Ectodermal cell (in vitro differentiated cells): ENCODE measurements around the gene ITK. TPM values are rescaled to one million over a fixed set of nuclear protein-coding genes. Genes with fewer than 3 reads are reported as not detected.

ENCODE experiments used
- H3K27ac ChIP-seq: 2 replicates; pipeline ENCODE4 v1.7.0; 2013; ENCODE audit warnings: mild to moderate bottlenecking, low read depth, low read length; ENCODE audit not compliant: insufficient read depth, poor library complexity, severe bottlenecking
- H3K27me3 ChIP-seq: 2 replicates; pipeline ENCODE4 v1.7.0; 2013; ENCODE audit warnings: mild to moderate bottlenecking, low read length; ENCODE audit not compliant: insufficient read depth, control insufficient read depth, poor library complexity, severe bottlenecking
- H3K36me3 ChIP-seq: one replicate; pipeline ENCODE4 v1.7.0; 2013; ENCODE audit warnings: low read length; ENCODE audit not compliant: control insufficient read depth, insufficient read depth
- H3K4me1 ChIP-seq: one replicate; pipeline ENCODE4 v1.7.0; 2013; ENCODE audit warnings: low read length; ENCODE audit not compliant: control insufficient read depth, insufficient read depth
- H3K4me3 ChIP-seq: 2 replicates; pipeline ENCODE4 v1.7.0; 2013; ENCODE audit warnings: low read depth, low read length, control low read depth; ENCODE audit not compliant: insufficient read depth
- H3K9me3 ChIP-seq: 2 replicates; pipeline ENCODE4 v1.7.0; 2013; ENCODE audit warnings: mild to moderate bottlenecking, low read length, moderate library complexity; ENCODE audit not compliant: control insufficient read depth
- WGBS, 2 experiments: methylation state at CpG; one replicate each; pipeline ENCODE4 v1.1.7; 2013; ENCODE audit warnings: missing lambda C conversion rate in 2 of 2; 5-methylcytosine and 5-hydroxymethylcytosine counted together
- polyA plus RNA-seq, 4 experiments: library from polyadenylated mRNA; stranded (reverse); fragments of 50-300 nt; gene quantifications; one replicate each; pipeline ENCODE4 v1.2.3, GENCODE V29; 2013

The ITK gene
- not detected for polyA plus RNA-seq (2013, experiment 1 of 4)
- not detected for polyA plus RNA-seq (2013, experiment 2 of 4)
- not detected for polyA plus RNA-seq (2013, experiment 3 of 4)
- polyA plus RNA-seq (2013, experiment 4 of 4), result not detected

- no peaks in the 10 kb centered on the region for H3K4me1 ChIP-seq
- WGBS, 2 experiments, result 87 to 93% methylated on average over 7 to 8 of the region's 8 CpGs
- H3K27ac ChIP-seq, result no peak within 1 kb of the TSS
- no peaks in the 10 kb centered on the region for H3K9me3 ChIP-seq
- H3K36me3 ChIP-seq, result no peaks in the 10 kb centered on the region
- peaks cover 4% of the 10 kb centered on the region for H3K27me3 ChIP-seq
- no peak within 1 kb of the TSS for H3K4me3 ChIP-seq
These were observed at the start of gene ITK for GRCh38 chr5:157180374-157181264. Gene ITK, plus strand, starts transcription at chr5:157180840. Its CDS starts 138 bp downstream, at chr5:157180978.

GRCh38 chr5:157130925-157131324 lies 49.7 kb upstream of the ITK start:
- H3K36me3 ChIP-seq, result no peaks in the 10 kb centered on the region
- H3K27ac ChIP-seq, result no peak overlapping the region
- 69 to 90% methylated on average over 5 of the region's 7 CpGs for WGBS, 2 experiments
- no peaks in the 10 kb centered on the region for H3K4me1 ChIP-seq
- no peak overlapping the region for H3K4me3 ChIP-seq
- H3K27me3 ChIP-seq, result no peaks in the 10 kb centered on the region
- no peaks in the 10 kb centered on the region for H3K9me3 ChIP-seq

GRCh38 chr5:157132281-157132612 lies 48.4 kb upstream of the ITK start:
- WGBS, 2 experiments, result no CpG with 5 or more reads among the region's 1 CpG
- Histone ChIP-seq H3K4me1 (no peaks in the 10 kb centered on the region), H3K4me3 (no peak overlapping the region), H3K27ac (no peak overlapping the region), H3K36me3 (no peaks in the 10 kb centered on the region), H3K9me3 (no peaks in the 10 kb centered on the region), H3K27me3 (no peaks in the 10 kb centered on the region)

GRCh38 chr5:157137691-157138090 lies 42.9 kb upstream of the ITK start:
- peaks cover 2% of the 10 kb centered on the region for H3K4me1 ChIP-seq
- H3K36me3 ChIP-seq, result peaks cover 4% of the 10 kb centered on the region
- WGBS, 2 experiments, result 96% methylated on average over 6 of the region's 6 CpGs
- no peaks in the 10 kb centered on the region for H3K9me3 ChIP-seq
- no peak overlapping the region for H3K27ac ChIP-seq
- no peaks in the 10 kb centered on the region for H3K27me3 ChIP-seq
- no peak overlapping the region for H3K4me3 ChIP-seq

GRCh38 chr5:157142317-157143126 lies 38.1 kb upstream of the ITK start, which contains the start of gene MED7:
Gene MED7, minus strand, starts transcription at chr5:157142865. Its CDS starts 3,434 bp downstream, at chr5:157139431.
- peak within 1 kb of the TSS; percentile 31 for H3K27ac ChIP-seq
- peaks cover 4% of the 10 kb centered on the region for H3K36me3 ChIP-seq
- WGBS, 2 experiments, result 1 to 2% methylated on average over 48 of the region's 48 CpGs
- H3K27me3 ChIP-seq, result no peaks in the 10 kb centered on the region
- H3K9me3 ChIP-seq, result no peaks in the 10 kb centered on the region
- peaks cover 2% of the 10 kb centered on the region for H3K4me1 ChIP-seq
- H3K4me3 ChIP-seq, result peak within 1 kb of the TSS; percentile 88

- peak overlapping the region; percentile 88 for H3K4me3 ChIP-seq
- WGBS, 2 experiments, result 59 to 64% methylated on average over 33 of the region's 33 CpGs
- H3K27ac ChIP-seq, result no peak overlapping the region
These were observed 37.3 kb upstream of the ITK start for GRCh38 chr5:157143127-157143971.

GRCh38 chr5:157148734-157149615 lies 31.7 kb upstream of the ITK start:
- H3K27me3 ChIP-seq, result no peaks in the 10 kb centered on the region
- no peaks in the 10 kb centered on the region for H3K9me3 ChIP-seq
- WGBS, 2 experiments, result 87 to 90% methylated on average over 12 to 14 of the region's 14 CpGs
- no peak overlapping the region for H3K27ac ChIP-seq
- H3K4me3 ChIP-seq, result no peak overlapping the region
- no peaks in the 10 kb centered on the region for H3K4me1 ChIP-seq
- no peaks in the 10 kb centered on the region for H3K36me3 ChIP-seq

More at GRCh38 chr5:157143127-157143971, 37.3 kb upstream of the ITK start:
- H3K27me3 ChIP-seq, result no peaks in the 10 kb centered on the region
- no peaks in the 10 kb centered on the region for H3K9me3 ChIP-seq
- H3K4me1 ChIP-seq, result peaks cover 2% of the 10 kb centered on the region
- peaks cover 4% of the 10 kb centered on the region for H3K36me3 ChIP-seq

- no peak overlapping the region for H3K27ac ChIP-seq
These were observed 29.6 kb upstream of the ITK start for GRCh38 chr5:157150995-157151394.

GRCh38 chr5:157155297-157155696 lies 25.3 kb upstream of the ITK start:
- 85 to 100% methylated on average over 3 of the region's 3 CpGs for WGBS, 2 experiments
- Histone ChIP-seq H3K9me3 (no peaks in the 10 kb centered on the region), H3K4me1 (no peaks in the 10 kb centered on the region)

More at GRCh38 chr5:157150995-157151394, 29.6 kb upstream of the ITK start:
- Histone ChIP-seq H3K4me1 (no peaks in the 10 kb centered on the region), H3K4me3 (no peak overlapping the region), H3K9me3 (no peaks in the 10 kb centered on the region), H3K36me3 (no peaks in the 10 kb centered on the region), H3K27me3 (no peaks in the 10 kb centered on the region)
- 86 to 90% methylated on average over 3 of the region's 3 CpGs for WGBS, 2 experiments

More at GRCh38 chr5:157155297-157155696, 25.3 kb upstream of the ITK start:
- Histone ChIP-seq H3K27ac (no peak overlapping the region), H3K4me3 (no peak overlapping the region), H3K36me3 (no peaks in the 10 kb centered on the region), H3K27me3 (no peaks in the 10 kb centered on the region)
